GM12872 (cell line): Measurements from ENCODE around the gene PXT1.

ENCODE experiments used
- CTCF ChIP-seq: IDR thresholded peaks from 3 replicates; pipeline ENCODE4 v1.5.1; 2011; ENCODE audit warnings: low read depth, mild to moderate bottlenecking, low read length, moderate library complexity; ENCODE audit not compliant: insufficient read depth

Gene PXT1

GRCh38 chr6:36442671-36443470 is at the start of gene PXT1, which contains the start of gene KCTD20:
Gene PXT1, minus strand, starts transcription at chr6:36442854. Its CDS starts 16,772 bp downstream, at chr6:36426082.
Gene KCTD20, plus strand, starts transcription at chr6:36443000. Its CDS starts 27,098 bp downstream, at chr6:36470098.
- no peak for TF ChIP-seq CTCF

- no peak for TF ChIP-seq CTCF
Measured at GRCh38 chr6:36492092-36492491, 49.4 kb upstream of the PXT1 start.

GRCh38 chr6:36491378-36491965 is 48.8 kb upstream of the PXT1 start:
- TF ChIP-seq CTCF = no peak

- no peak for TF ChIP-seq CTCF
Measured at GRCh38 chr6:36489426-36489825, 46.8 kb upstream of the PXT1 start.

- TF ChIP-seq CTCF = no peak
Measured at GRCh38 chr6:36488221-36488620, 45.6 kb upstream of the PXT1 start.

- no peak for TF ChIP-seq CTCF
Measured at GRCh38 chr6:36487698-36488097, 45.0 kb upstream of the PXT1 start.

- TF ChIP-seq CTCF = no peak
Measured at GRCh38 chr6:36484736-36485135, 42.1 kb upstream of the PXT1 start.
